Lower leg skin (tissue), 4 donors: Measurements from ENCODE around the gene MAP7. TPM values are rescaled to one million over a fixed set of nuclear protein-coding genes. Genes with fewer than 3 reads are reported as not detected.
"Not testable (repeated sequence)": the region's sequence is repeated elsewhere in the genome, so short reads cannot be mapped to it uniquely, and the experiment has no call there.

Experiments
- DNase-seq, 2 donors: peaks; one replicate each; pipeline ENCODE4 v3.0.0-alpha.2; 2019; ENCODE audit warnings: low spot score in 2 of 2
- H3K4me3 ChIP-seq: fragments of 200-600 bp; sonication (generic); 2 replicates; pipeline ENCODE4 v1.5.1; 2017; ENCODE audit warnings: mild to moderate bottlenecking, low read depth; ENCODE audit not compliant: poor library complexity, severe bottlenecking
- POLR2A ChIP-seq, 2 donors: fragments of 450-650 bp; IDR thresholded peaks; one replicate each; pipeline ENCODE4 v1.6.1; 2016 to 2017; ENCODE audit warnings: antibody characterized with exemption in 2 of 2, mild to moderate bottlenecking in 1 of 2, moderate library complexity in 1 of 2
- WGBS, 2 donors: methylation state at CpG; one replicate each; pipeline ENCODE4 v1.1.5; 2018; 5-methylcytosine and 5-hydroxymethylcytosine counted together
- intact Hi-C: fragments of 100-400 bp; cut with DNase I; formaldehyde crosslinking; loops from one replicate; pipeline ENCODE4 v1.15.0; 2023; ENCODE audit warnings: low total_unique reads
- total RNA-seq, 4 donors: library from RNA; depleted of rRNA; stranded (reverse); fragments of >200 nt; gene quantifications; one replicate each; pipeline ENCODE4 v1.1.0, GENCODE V29; 2016
- TF ChIP-seq, protein P1 (sequence below), 3 donors: fragments of 450-650 bp; IDR thresholded peaks; one replicate each; pipeline ENCODE4 v1.5.1; 2016; ENCODE audit warnings: antibody characterized with exemption in 3 of 3, mild to moderate bottlenecking in 3 of 3, moderate library complexity in 2 of 3

Gene MAP7
- total RNA-seq, 4 donors from 2014 or later, result 32.5 to 41.8 (median 39.0) TPM

DNA sequence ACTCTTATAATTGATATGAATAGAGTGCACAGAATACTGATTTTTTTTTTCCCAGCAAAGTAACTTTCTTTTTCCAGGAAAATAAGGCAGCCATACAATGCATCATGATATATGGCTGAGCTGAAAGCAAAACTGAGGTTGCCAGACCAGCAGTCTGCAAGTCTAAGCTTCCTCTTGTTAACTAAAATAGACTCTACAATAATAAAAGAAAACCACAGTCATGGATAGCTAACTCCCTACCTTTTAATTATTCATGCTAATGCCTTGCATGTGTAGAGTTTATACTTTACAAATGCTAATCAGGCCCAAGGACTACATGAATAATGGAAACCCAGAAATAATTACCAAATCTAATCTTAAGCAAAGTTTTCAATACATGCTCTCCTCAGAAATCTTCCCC, 47.4 kb downstream of the MAP7 start:
- TF ChIP-seq, protein P1, sequence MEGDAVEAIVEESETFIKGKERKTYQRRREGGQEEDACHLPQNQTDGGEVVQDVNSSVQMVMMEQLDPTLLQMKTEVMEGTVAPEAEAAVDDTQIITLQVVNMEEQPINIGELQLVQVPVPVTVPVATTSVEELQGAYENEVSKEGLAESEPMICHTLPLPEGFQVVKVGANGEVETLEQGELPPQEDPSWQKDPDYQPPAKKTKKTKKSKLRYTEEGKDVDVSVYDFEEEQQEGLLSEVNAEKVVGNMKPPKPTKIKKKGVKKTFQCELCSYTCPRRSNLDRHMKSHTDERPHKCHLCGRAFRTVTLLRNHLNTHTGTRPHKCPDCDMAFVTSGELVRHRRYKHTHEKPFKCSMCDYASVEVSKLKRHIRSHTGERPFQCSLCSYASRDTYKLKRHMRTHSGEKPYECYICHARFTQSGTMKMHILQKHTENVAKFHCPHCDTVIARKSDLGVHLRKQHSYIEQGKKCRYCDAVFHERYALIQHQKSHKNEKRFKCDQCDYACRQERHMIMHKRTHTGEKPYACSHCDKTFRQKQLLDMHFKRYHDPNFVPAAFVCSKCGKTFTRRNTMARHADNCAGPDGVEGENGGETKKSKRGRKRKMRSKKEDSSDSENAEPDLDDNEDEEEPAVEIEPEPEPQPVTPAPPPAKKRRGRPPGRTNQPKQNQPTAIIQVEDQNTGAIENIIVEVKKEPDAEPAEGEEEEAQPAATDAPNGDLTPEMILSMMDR (IDR thresholded peaks at IDR 0.05), result no peak
- no peak overlapping the region for H3K4me3 ChIP-seq
- no peak for DNase-seq
- intact Hi-C loops, result no loop called here

DNA sequence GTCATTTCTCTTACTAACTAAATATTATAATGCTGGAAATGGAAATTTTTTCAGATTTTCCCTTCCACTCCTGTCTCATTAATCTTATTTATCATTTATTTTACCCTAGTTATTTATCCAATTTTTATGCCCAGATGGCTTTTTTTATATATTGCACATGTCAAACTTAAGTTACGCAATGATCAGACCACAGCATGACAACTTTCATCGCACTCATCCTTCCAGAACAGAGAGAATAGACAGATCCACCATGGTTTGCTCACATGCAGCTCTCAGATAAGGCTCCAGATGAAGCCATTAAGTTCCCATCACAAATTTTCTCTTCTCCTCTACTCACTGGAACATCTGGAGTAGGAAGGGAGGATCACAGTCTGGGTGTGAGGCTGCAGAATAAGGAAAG, 48.7 kb downstream of the MAP7 start:
- intact Hi-C loops, result no loop called here
- TF ChIP-seq POLR2A (IDR thresholded peaks at IDR 0.05), result no peak
- TF ChIP-seq, protein P1 (IDR thresholded peaks at IDR 0.05), result no peak
- H3K4me3 ChIP-seq, result no peak overlapping the region
- 74 to 86% methylated on average over 2 of the region's 2 CpGs for WGBS, 2 donors
- no peak for DNase-seq

DNA sequence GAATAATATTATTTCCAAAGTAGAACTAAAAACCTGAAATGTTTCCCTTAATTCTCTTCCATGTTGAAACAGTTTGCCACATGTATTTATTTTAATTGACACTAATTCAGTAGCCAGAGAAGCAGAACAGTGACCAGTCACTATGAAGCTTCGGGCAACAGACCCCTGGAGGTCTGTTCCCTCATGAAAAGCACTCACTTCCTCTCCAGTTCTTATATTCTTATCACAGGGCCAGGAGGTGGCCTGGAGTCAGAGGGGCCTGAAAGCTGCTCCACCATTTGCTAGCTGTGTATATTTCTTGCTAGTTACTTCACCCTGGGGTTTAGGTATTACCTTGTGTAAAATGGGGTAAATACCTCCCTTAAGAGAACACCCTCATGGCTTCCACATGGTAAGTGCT, 49.1 kb downstream of the MAP7 start:
- H3K4me3 ChIP-seq, result no peak overlapping the region
- TF ChIP-seq, protein P1 (IDR thresholded peaks at IDR 0.05), result no peak
- TF ChIP-seq POLR2A (IDR thresholded peaks at IDR 0.05), result no peak
- WGBS, 2 donors, result 79% methylated on average over 1 of the region's 1 CpG
- DNase-seq, result no peak
- intact Hi-C loops, result no loop called here

DNA sequence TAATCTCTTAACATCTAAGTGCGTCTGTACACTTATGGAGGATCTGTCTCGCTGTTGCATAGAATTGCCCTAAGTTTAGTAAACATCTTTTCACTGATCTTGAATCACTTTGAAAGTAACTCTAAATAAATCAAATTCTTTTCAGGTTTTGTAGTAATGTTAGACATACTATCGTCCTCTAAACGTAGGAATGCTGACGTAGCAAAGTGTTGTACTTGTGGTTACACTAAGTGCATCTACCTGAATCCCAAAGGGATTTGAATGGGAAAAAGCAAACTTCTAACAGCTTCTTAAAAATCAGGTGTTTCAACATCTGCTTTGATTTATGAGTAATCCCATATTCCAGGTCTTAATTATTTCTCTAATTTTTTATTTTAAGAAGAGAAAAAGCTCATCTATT, 49.8 kb downstream of the MAP7 start:
- 88 to 89% methylated on average over 5 of the region's 5 CpGs for WGBS, 2 donors

DNA sequence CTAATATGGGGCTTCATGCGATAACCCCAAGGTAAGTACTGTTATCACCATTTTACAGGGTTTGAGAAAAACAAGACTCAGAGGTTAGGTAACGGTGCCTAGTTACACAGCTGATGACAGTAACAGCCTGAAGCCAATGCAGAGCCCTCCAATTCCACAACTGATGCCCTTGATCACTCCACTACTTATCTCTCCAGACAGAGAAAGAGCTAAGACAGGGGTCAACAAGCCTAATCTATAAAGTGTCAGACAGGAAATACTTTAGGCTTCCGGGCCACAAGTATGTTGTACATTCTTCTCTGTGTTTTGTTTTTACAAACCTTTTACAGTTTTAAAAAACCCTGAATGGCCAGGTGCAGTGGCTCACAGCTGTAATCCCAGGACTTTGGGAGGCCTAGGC, 50.9 kb downstream of the MAP7 start:
- WGBS, 2 donors, result 84 to 87% methylated on average over 3 of the region's 3 CpGs

More for the DNA sequence above, 49.8 kb downstream of the MAP7 start:
- TF ChIP-seq, protein P1 (IDR thresholded peaks at IDR 0.05), result no peak
- no peak for TF ChIP-seq POLR2A (IDR thresholded peaks at IDR 0.05)
- intact Hi-C loops, result no loop called here
- H3K4me3 ChIP-seq, result no peak overlapping the region
- no peak for DNase-seq

DNA sequence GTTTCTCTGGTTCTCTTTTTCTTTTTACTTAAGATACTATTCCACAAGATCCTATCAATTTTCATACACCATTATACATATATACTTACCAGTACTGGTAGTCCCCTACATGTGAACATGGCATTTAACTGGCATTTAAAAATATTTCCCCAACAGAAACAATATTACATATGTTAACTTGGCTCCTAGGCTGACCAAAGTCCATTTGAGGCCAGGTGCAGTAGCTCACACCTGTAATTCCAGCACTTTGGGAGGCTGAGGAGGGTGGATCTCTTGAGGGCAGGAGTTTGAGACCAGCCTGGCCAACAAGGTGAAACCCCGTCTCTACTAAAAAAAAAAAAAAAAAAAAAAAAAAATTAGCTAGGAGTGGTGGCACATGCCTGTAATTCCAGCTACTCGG, 53.8 kb downstream of the MAP7 start:
- 84 to 97% methylated on average over 2 of the region's 2 CpGs for WGBS, 2 donors
- intact Hi-C loops, H3K4me3 ChIP-seq, DNase-seq: not testable (repeated sequence)

More for the DNA sequence above, 50.9 kb downstream of the MAP7 start:
- H3K4me3 ChIP-seq, result no peak overlapping the region
- intact Hi-C loops, result no loop called here
- DNase-seq, result no peak
- no peak for TF ChIP-seq POLR2A (IDR thresholded peaks at IDR 0.05)
- TF ChIP-seq, protein P1 (IDR thresholded peaks at IDR 0.05), result no peak
